GM12878 (cell line): ENCODE data around the gene GCNT2. TPM values are rescaled to one million over a fixed set of nuclear protein-coding genes. Genes with fewer than 3 reads are reported as not detected.

ENCODE experiments used
- ATAC-seq: fragments of 200-7000 bp; cut with Tn5 transposase; 3 replicates; pipeline ENCODE4 v1.9.1; 2020; ENCODE audit warnings: mild to moderate bottlenecking, moderate library complexity
- BruUV-seq: library from RNA; stranded (reverse); fragments of 400-500 nt; replicated peaks from 2 replicates; lab custom pipeline; 2021; lab: Mats Ljungman, UMichigan
- CTCF ChIA-PET: fragments of 300-600 bp; sonication (Branson Sonifier 250); formaldehyde crosslinking; extraction: SDS; loops from one replicate; lab custom pipeline; 2021; ENCODE audit warnings: inconsistent platforms; lab: Yijun Ruan, JAX
- POLR2A ChIA-PET: fragments of 350-600 bp; formaldehyde crosslinking; extraction: SDS; loops from one replicate; lab custom pipeline; 2021; ENCODE audit warnings: inconsistent platforms; lab: Charles Lee
- RAD21 ChIA-PET: fragments of 300-600 bp; sonication (Branson Sonifier 250); formaldehyde crosslinking; loops from one replicate; lab custom pipeline; 2023; ENCODE audit warnings: antibody characterized with exemption; ENCODE audit not compliant: unreplicated experiment; lab: Charles Lee
- SMC1A ChIA-PET: fragments of 300-600 bp; sonication (Branson Sonifier 250); formaldehyde crosslinking; loops from one replicate; lab custom pipeline; 2023; ENCODE audit not compliant: unreplicated experiment, uncharacterized antibody; lab: Charles Lee
- DNase-seq: peaks from one replicate; pipeline ENCODE4 v3.0.0-alpha.2; 2011; ENCODE audit warnings: low read depth, low spot score
- FAIRE-seq: peaks from 3 replicates; lab custom pipeline; 2011; peaks lifted over from hg19 to GRCh38; lab: Jason Lieb, UNC
- H2AFZ ChIP-seq: 2 replicates; pipeline ENCODE4 v1.6.0; 2011; ENCODE audit warnings: low read depth, low read length, control low read depth; ENCODE audit not compliant: control insufficient read depth
- H3K27ac ChIP-seq: 2 replicates; pipeline ENCODE4 v1.5.1; 2011; ENCODE audit warnings: control low read depth; ENCODE audit not compliant: control insufficient read depth, insufficient read depth
- H3K27me3 ChIP-seq, 2 experiments: replicated peaks in 1 of 2; 2 replicates each; pipeline versions ENCODE4 v1.6.0 to v1.6.1; 2011; ENCODE audit warnings: low read length in 1 of 2; ENCODE audit not compliant: control insufficient read depth in 2 of 2, insufficient read depth in 2 of 2
- H3K36me3 ChIP-seq, 2 experiments: 2 replicates each; pipeline ENCODE4 v1.5.1; 2011; ENCODE audit warnings: low read length in 1 of 2; ENCODE audit not compliant: control insufficient read depth in 2 of 2, insufficient read depth in 2 of 2
- H3K4me1 ChIP-seq: 2 replicates; pipeline ENCODE4 v1.6.1; 2011; ENCODE audit warnings: mild to moderate bottlenecking, low read length, moderate library complexity, mixed read lengths; ENCODE audit not compliant: control insufficient read depth, insufficient read depth
- H3K4me2 ChIP-seq: 2 replicates; pipeline ENCODE4 v1.6.0; 2011; ENCODE audit warnings: control low read depth; ENCODE audit not compliant: control insufficient read depth, insufficient read depth
- H3K4me3 ChIP-seq: fragments of 200-600 bp; sonication (generic); 2 replicates; pipeline ENCODE4 v1.5.1; 2016
- H3K79me2 ChIP-seq: 2 replicates; pipeline ENCODE4 v1.6.0; 2011; ENCODE audit warnings: low read length; ENCODE audit not compliant: control insufficient read depth, insufficient read depth
- H3K9ac ChIP-seq: 2 replicates; pipeline ENCODE4 v1.8.0; 2011; ENCODE audit warnings: low read length, control low read depth, mixed read lengths; ENCODE audit not compliant: control insufficient read depth, insufficient read depth
- H3K9me3 ChIP-seq: replicated peaks from 3 replicates; pipeline ENCODE4 v1.5.1; 2011; ENCODE audit warnings: mild to moderate bottlenecking, low read length; ENCODE audit not compliant: control insufficient read depth, insufficient read depth
- H4K20me1 ChIP-seq: 2 replicates; pipeline ENCODE4 v1.6.0; 2011; ENCODE audit not compliant: control insufficient read depth, insufficient read depth
- KLF5 ChIP-seq: fragments of 450-650 bp; IDR thresholded peaks from 2 replicates; pipeline ENCODE4 v1.6.1; 2014; ENCODE audit warnings: mild to moderate bottlenecking; ENCODE audit not compliant: partially characterized antibody
- NFXL1 ChIP-seq: fragments of 450-650 bp; IDR thresholded peaks from 2 replicates; pipeline ENCODE4 v1.6.1; 2017; ENCODE audit warnings: antibody characterized with exemption, mild to moderate bottlenecking, borderline replicate concordance
- SMAD1 ChIP-seq: fragments of 450-650 bp; IDR thresholded peaks from 2 replicates; pipeline ENCODE4 v1.6.1; 2018; ENCODE audit warnings: mild to moderate bottlenecking, low read depth; ENCODE audit not compliant: partially characterized antibody
- WGBS: methylation state at CpG from one replicate; pipeline ENCODE4 v1.1.6; 2016; ENCODE audit warnings: low lambda C conversion rate; ENCODE audit not compliant: insufficient replicate concordance, insufficient coverage; ENCODE audit errors: missing lambda C conversion rate; 5-methylcytosine and 5-hydroxymethylcytosine counted together
- in situ Hi-C: fragments of 300-500 bp; cut with MboI; formaldehyde crosslinking; loops from 9 replicates; pipeline ENCODE4 v1.14.3; 2018; ENCODE audit warnings: mixed read lengths
- intact Hi-C: fragments of 100-400 bp; cut with micrococcal nuclease; formaldehyde crosslinking; loops from one replicate; pipeline ENCODE4 v1.14.2; 2022; ENCODE audit not compliant: unreplicated experiment
- polyA plus RNA-seq, 11 experiments: library from polyadenylated mRNA; depleted of rRNA in 4 of 11; unstranded in 6 of 11; stranded (reverse) in 5 of 11; fragments of >200 nt; fragmentation: Nextera tagmentation in 4 of 11; fragmentation: Illumina TruSeq in 1 of 11; extraction: Ambion mirVana in 4 of 11; extraction: Trizol in 1 of 11; gene quantifications; 1 replicate in 1 of 11; 2 replicates in 10 of 11; pipeline versions ENCODE4 v1.2.1 to v1.2.3, GENCODE V29; 2011 to 2016; ENCODE audit warnings: inconsistent platforms in 2 of 11, missing spikeins in 2 of 11, low read depth in 1 of 11
- total RNA-seq, 4 experiments: library from RNA; depleted of rRNA in 3 of 4; stranded (reverse); fragments of >200 nt in 3 of 4; fragmentation: Illumina TruSeq in 1 of 4; extraction: Trizol in 1 of 4; gene quantifications; 2 replicates each; pipeline versions ENCODE4 v1.2.1 to v1.2.3, GENCODE V29; 2013 to 2021

The GCNT2 gene
- total and polyA plus RNA-seq, 10 of the 15 experiments (the other 5 are each of a cell fraction or from before 2014, with no cell fraction given) = 5.0 to 21.6 (median 11.9) TPM

GRCh38 chr6:10618409-10618808 is 97.3 kb downstream of the GCNT2 start:
- no peaks in the 10 kb centered on the region; the same call in 2 of the 3 replicates for H3K9me3 ChIP-seq
- RAD21 ChIA-PET = no interaction called here
- H3K9ac ChIP-seq = no peak overlapping the region
- POLR2A ChIA-PET = no interaction called here
- no peak overlapping the region for H3K27ac ChIP-seq
- intact Hi-C loops = no loop called here
- CTCF ChIA-PET = no interaction called here
- SMC1A ChIA-PET = interaction anchor here (0.6 to 1.2 kb wide), 2 partner anchors 8 to 19 kb away, joined by 3 read pairs; no protein-coding TSS in a partner anchor
- no peak for ATAC-seq
- WGBS = 98% methylated on average over 3 of the region's 3 CpGs
- no peak overlapping the region for H3K4me2 ChIP-seq
- no peaks in the 10 kb centered on the region for H3K79me2 ChIP-seq
- H3K36me3 ChIP-seq = peaks cover 0 to 17% of the 10 kb centered on the region in 2 experiments; a peak in 1 of 4 replicates
- DNase-seq = no peak
- no peak for FAIRE-seq
- TF ChIP-seq KLF5 = no peak
- no peak for TF ChIP-seq NFXL1
- H4K20me1 ChIP-seq = no peaks in the 10 kb centered on the region
- no peaks in the 10 kb centered on the region for H3K4me1 ChIP-seq
- in situ Hi-C loops = no loop called here
- no TSS peak for BruUV-seq
- H3K27me3 ChIP-seq = no peaks in the 10 kb centered on the region
- H3K4me3 ChIP-seq = no peak overlapping the region
- no peak overlapping the region for H2AFZ ChIP-seq

DNA sequence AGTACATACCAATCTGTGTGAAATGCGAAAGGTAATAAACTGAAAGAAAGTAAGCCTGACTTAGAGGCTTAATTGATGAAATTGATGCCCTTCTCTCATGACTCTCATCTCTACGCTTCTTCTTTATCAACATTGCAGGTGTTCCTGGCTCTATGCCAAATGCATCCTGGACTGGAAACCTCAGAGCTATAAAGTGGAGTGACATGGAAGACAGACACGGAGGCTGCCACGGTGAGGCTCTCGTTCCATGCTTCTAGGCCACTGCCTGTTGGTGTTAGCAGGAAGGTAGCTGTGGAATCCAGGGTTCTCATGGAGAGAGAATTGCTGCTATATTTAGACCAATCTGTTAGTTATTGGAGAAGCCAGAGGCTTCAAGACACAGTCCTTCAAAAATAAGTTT is 100.1 kb downstream of the GCNT2 start:
- ChIA-PET RAD21 (interaction anchor here (1.0 kb wide), 1 partner anchor 74 kb away, joined by 3 read pairs; the partner anchor contains the start of gene PAK1IP1), SMC1A (no interaction called here)
- ATAC-seq = no peak

More for the DNA sequence above, 100.1 kb downstream of the GCNT2 start:
- no peak overlapping the region for H3K27ac ChIP-seq
- no peaks in the 10 kb centered on the region for H3K79me2 ChIP-seq
- DNase-seq (no peak), FAIRE-seq (no peak)
- H4K20me1 ChIP-seq = no peaks in the 10 kb centered on the region
- intact Hi-C loops = no loop called here
- no peaks in the 10 kb centered on the region for H3K27me3 ChIP-seq
- H3K36me3 ChIP-seq = peaks cover 0 to 22% of the 10 kb centered on the region in 2 experiments; a peak in 2 of 4 replicates
- no peak overlapping the region for H3K4me3 ChIP-seq
- no peaks in the 10 kb centered on the region for H3K4me1 ChIP-seq
- H2AFZ ChIP-seq = no peak overlapping the region
- ChIA-PET POLR2A (no interaction called here), CTCF (no interaction called here)
- no TSS peak for BruUV-seq
- H3K9me3 ChIP-seq = no peaks in the 10 kb centered on the region
- no peak overlapping the region for H3K4me2 ChIP-seq
- in situ Hi-C loops = no loop called here
- 91% methylated on average over 5 of the region's 5 CpGs for WGBS
- no peak overlapping the region for H3K9ac ChIP-seq
- no peak for TF ChIP-seq SMAD1
